OCI-LY1 (cell line): ENCODE results near the gene PRSS57.

Source experiments
- EZH2 ChIP-seq: fragments of 200-600 bp; sonication (generic), shearing (Covaris generic); IDR thresholded peaks from 2 replicates; pipeline ENCODE4 v1.8.0; 2017; ENCODE audit warnings: borderline replicate concordance, mixed run types, mild to moderate bottlenecking, antibody characterized with exemption, low read length, moderate library complexity, mixed read lengths
- TF ChIP-seq, protein P1 (sequence below): fragments of 200-600 bp; sonication (generic), shearing (Covaris generic); IDR thresholded peaks from 2 replicates; pipeline ENCODE4 v1.5.1; 2017; ENCODE audit warnings: mild to moderate bottlenecking, antibody characterized with exemption, low read length, moderate library complexity, mixed read lengths

GRCh38 chr19:743168-743687 is 48.0 kb upstream of the PRSS57 start:
- TF ChIP-seq, protein P1, sequence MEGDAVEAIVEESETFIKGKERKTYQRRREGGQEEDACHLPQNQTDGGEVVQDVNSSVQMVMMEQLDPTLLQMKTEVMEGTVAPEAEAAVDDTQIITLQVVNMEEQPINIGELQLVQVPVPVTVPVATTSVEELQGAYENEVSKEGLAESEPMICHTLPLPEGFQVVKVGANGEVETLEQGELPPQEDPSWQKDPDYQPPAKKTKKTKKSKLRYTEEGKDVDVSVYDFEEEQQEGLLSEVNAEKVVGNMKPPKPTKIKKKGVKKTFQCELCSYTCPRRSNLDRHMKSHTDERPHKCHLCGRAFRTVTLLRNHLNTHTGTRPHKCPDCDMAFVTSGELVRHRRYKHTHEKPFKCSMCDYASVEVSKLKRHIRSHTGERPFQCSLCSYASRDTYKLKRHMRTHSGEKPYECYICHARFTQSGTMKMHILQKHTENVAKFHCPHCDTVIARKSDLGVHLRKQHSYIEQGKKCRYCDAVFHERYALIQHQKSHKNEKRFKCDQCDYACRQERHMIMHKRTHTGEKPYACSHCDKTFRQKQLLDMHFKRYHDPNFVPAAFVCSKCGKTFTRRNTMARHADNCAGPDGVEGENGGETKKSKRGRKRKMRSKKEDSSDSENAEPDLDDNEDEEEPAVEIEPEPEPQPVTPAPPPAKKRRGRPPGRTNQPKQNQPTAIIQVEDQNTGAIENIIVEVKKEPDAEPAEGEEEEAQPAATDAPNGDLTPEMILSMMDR = no peak
- no peak for TF ChIP-seq EZH2
